Measurements from ENCODE around the gene CENATAC.

Gene CENATAC

GRCh38 chr11:119025978-119026766 lies 28.2 kb downstream of the CENATAC start:
- TF ChIP-seq CTCF (IDR thresholded peaks at IDR 0.05; ENCODE audit: control extremely low read depth, extremely low read depth, low read depth, missing control alignments), result no peak
- ChIA-PET POLR2A (interaction anchor here (0.6 to 0.8 kb wide), 2 partner anchors 11 to 26 kb away, joined by 3 to 9 read pairs; no protein-coding TSS in a partner anchor), CTCF (interaction anchor here (1.2 to 1.3 kb wide), 2 partner anchors 42 to 96 kb away, joined by 3 read pairs; partner anchors contain the start of gene VPS11)
- DNase-seq (ENCODE audit: extremely low spot score), result peak; percentile 5

- no peak for TF ChIP-seq CTCF (IDR thresholded peaks at IDR 0.05; ENCODE audit: control extremely low read depth, extremely low read depth, low read depth, missing control alignments)
- POLR2A ChIA-PET, result interaction anchor here (0.8 kb wide), 1 partner anchor 26 kb away, joined by 3 read pairs; no protein-coding TSS in a partner anchor
- CTCF ChIA-PET, result interaction anchor here (1.2 kb wide), 1 partner anchor 97 kb away, joined by 3 read pairs; no protein-coding TSS in a partner anchor
- no peak for DNase-seq (ENCODE audit: extremely low spot score)
Measured at GRCh38 chr11:119026970-119027369, 29.0 kb downstream of the CENATAC start.

- CTCF ChIA-PET, result interaction anchor here (0.8 to 1.3 kb wide), 3 partner anchors 9 to 71 kb away, joined by 3 to 6 read pairs (median 3); partner anchors contain the start of genes RPS25, TRAPPC4 and UPK2
- POLR2A ChIA-PET, result no interaction called here
- no peak for TF ChIP-seq CTCF (IDR thresholded peaks at IDR 0.05; ENCODE audit: control extremely low read depth, extremely low read depth, low read depth, missing control alignments)
- DNase-seq (ENCODE audit: extremely low spot score), result no peak
Measured at GRCh38 chr11:119027561-119028345, 29.8 kb downstream of the CENATAC start.

- no peak for DNase-seq (ENCODE audit: extremely low spot score)
- CTCF ChIA-PET, result interaction anchor here (0.8 to 1.3 kb wide), 3 partner anchors 10 to 72 kb away, joined by 3 to 6 read pairs (median 3); partner anchors contain the start of genes RPS25, TRAPPC4 and UPK2
- no peak for TF ChIP-seq CTCF (IDR thresholded peaks at IDR 0.05; ENCODE audit: control extremely low read depth, extremely low read depth, low read depth, missing control alignments)
- POLR2A ChIA-PET, result no interaction called here
Measured at GRCh38 chr11:119028346-119029068, 30.6 kb downstream of the CENATAC start.

- no peak for DNase-seq (ENCODE audit: extremely low spot score)
- no peak for TF ChIP-seq CTCF (IDR thresholded peaks at IDR 0.05; ENCODE audit: control extremely low read depth, extremely low read depth, low read depth, missing control alignments)
- ChIA-PET CTCF (interaction anchor here (1.3 to 1.6 kb wide), 2 partner anchors 10 to 72 kb away, joined by 3 to 5 read pairs; partner anchors contain the start of genes RPS25, TRAPPC4 and UPK2), POLR2A (no interaction called here)
Measured at GRCh38 chr11:119029069-119029339, 31.1 kb downstream of the CENATAC start.
